GM19467 (cell line): ENCODE data around the gene CTRB2.

Experiments
- ATAC-seq: cut with Tn5 transposase; IDR thresholded peaks from one replicate; pipeline ENCODE4 v1.9.1; 2021; ENCODE audit warnings: mild to moderate bottlenecking, moderate library complexity; ENCODE audit not compliant: unreplicated experiment

Gene CTRB2

GRCh38 chr16:75179208-75179607 lies 27.8 kb downstream of the CTRB2 start:
- no peak for ATAC-seq

GRCh38 chr16:75176926-75177325 lies 30.0 kb downstream of the CTRB2 start:
- ATAC-seq = no peak

- no peak for ATAC-seq
Measured at GRCh38 chr16:75175074-75175473, 31.9 kb downstream of the CTRB2 start.

- ATAC-seq = no peak
Measured at GRCh38 chr16:75172578-75172977, 34.4 kb downstream of the CTRB2 start.

GRCh38 chr16:75169899-75170405 lies 37.0 kb downstream of the CTRB2 start:
- ATAC-seq = no peak

GRCh38 chr16:75160386-75160785 lies 46.6 kb downstream of the CTRB2 start:
- no peak for ATAC-seq
